Measurements from ENCODE around the gene ABCF2.

The ABCF2 gene

GRCh38 chr7:151242159-151243044 is 15.4 kb upstream of the ABCF2 start:
- in situ Hi-C loops (cut with MboI; ENCODE audit: low sequenced_read_pairs): no loop called here

- in situ Hi-C loops (cut with MboI; ENCODE audit: low sequenced_read_pairs): no loop called here
These were observed 14.7 kb upstream of the ABCF2 start for GRCh38 chr7:151241755-151242096.

GRCh38 chr7:151240942-151241754 is 14.1 kb upstream of the ABCF2 start:
- in situ Hi-C loops (cut with MboI; ENCODE audit: low sequenced_read_pairs): no loop called here

- in situ Hi-C loops (cut with MboI; ENCODE audit: low sequenced_read_pairs): no loop called here
These were observed 13.5 kb upstream of the ABCF2 start for GRCh38 chr7:151240536-151240935.

- in situ Hi-C loops (cut with MboI; ENCODE audit: low sequenced_read_pairs): no loop called here
These were observed 12.9 kb upstream of the ABCF2 start for GRCh38 chr7:151239837-151240459.

- in situ Hi-C loops (cut with MboI; ENCODE audit: low sequenced_read_pairs): no loop called here
These were observed 12.2 kb upstream of the ABCF2 start for GRCh38 chr7:151238924-151239836.

GRCh38 chr7:151238190-151238810 is 11.3 kb upstream of the ABCF2 start:
- in situ Hi-C loops (cut with MboI; ENCODE audit: low sequenced_read_pairs): no loop called here

GRCh38 chr7:151237244-151238189 is 10.5 kb upstream of the ABCF2 start:
- in situ Hi-C loops (cut with MboI; ENCODE audit: low sequenced_read_pairs): no loop called here

GRCh38 chr7:151236406-151236805 is 9.4 kb upstream of the ABCF2 start:
- in situ Hi-C loops (cut with MboI; ENCODE audit: low sequenced_read_pairs): no loop called here

GRCh38 chr7:151235091-151235787 is 8.2 kb upstream of the ABCF2 start:
- in situ Hi-C loops (cut with MboI; ENCODE audit: low sequenced_read_pairs): no loop called here

GRCh38 chr7:151233804-151234203 is 6.8 kb upstream of the ABCF2 start:
- in situ Hi-C loops (cut with MboI; ENCODE audit: low sequenced_read_pairs): no loop called here

GRCh38 chr7:151232917-151233701 is 6.1 kb upstream of the ABCF2 start:
- in situ Hi-C loops (cut with MboI; ENCODE audit: low sequenced_read_pairs): no loop called here

GRCh38 chr7:151232091-151232916 is 5.3 kb upstream of the ABCF2 start, which contains the start of gene CHPF2:
TSS of gene CHPF2 (plus strand) at chr7:151232483. CDS start at chr7:151234012, 1,529 bp downstream.
- in situ Hi-C loops (cut with MboI; ENCODE audit: low sequenced_read_pairs): no loop called here

- in situ Hi-C loops (cut with MboI; ENCODE audit: low sequenced_read_pairs): no loop called here
These were observed 4.1 kb upstream of the ABCF2 start for GRCh38 chr7:151231080-151231479.

GRCh38 chr7:151229249-151229648 is 2.2 kb upstream of the ABCF2 start:
- in situ Hi-C loops (cut with MboI; ENCODE audit: low sequenced_read_pairs): no loop called here

- in situ Hi-C loops (cut with MboI; ENCODE audit: low sequenced_read_pairs): no loop called here
These were observed 1.2 kb upstream of the ABCF2 start for GRCh38 chr7:151228024-151228866.
